ENCODE measurements around the gene TSC22D1. TPM values are rescaled to one million over a fixed set of nuclear protein-coding genes. Genes with fewer than 3 reads are reported as not detected.
"Not testable (repeated sequence)": the region's sequence is repeated elsewhere in the genome, so short reads cannot be mapped to it uniquely, and the experiment has no call there.

TSC22D1 gene
- polyA plus RNA-seq, 2 donors, result 18.5 to 48.6 TPM

DNA sequence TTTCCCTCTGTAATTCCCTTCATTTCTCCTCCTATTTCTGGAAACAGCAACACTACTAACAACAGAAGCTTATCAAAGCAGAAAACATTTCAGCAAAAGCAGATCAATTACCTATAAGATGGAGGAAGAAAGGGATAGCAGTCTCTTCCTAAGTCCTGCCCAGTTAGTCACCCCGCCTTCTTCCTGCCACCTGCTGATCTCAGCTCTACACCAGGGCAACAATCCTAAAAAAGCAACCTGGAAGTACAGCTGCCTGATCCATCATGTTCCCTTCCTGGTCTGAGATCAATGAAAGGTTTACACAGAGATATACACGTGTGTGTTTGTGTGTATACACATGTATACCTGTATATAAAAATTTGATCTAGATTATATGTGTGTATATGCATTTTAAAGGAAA, 59.4 kb downstream of the TSC22D1 start:
- no peaks in the 10 kb centered on the region for H3K4me1 ChIP-seq (ENCODE audit: control insufficient read depth in 2 of 2, insufficient read depth in 2 of 2, low read length in 1 of 2)
- H3K4me3 ChIP-seq (ENCODE audit: low read depth in 1 of 2, low read length in 2 of 2), result no peak overlapping the region
- no peak overlapping the region for H3K27ac ChIP-seq (ENCODE audit: low read depth in 2 of 2, low read length in 1 of 2)
- H3K36me3 ChIP-seq (ENCODE audit: control insufficient read depth in 2 of 2, insufficient read depth in 2 of 2, low read length in 1 of 2), result no peaks in the 10 kb centered on the region
- WGBS, 2 donors, result 62 to 70% methylated on average over 2 of the region's 2 CpGs
- H3K9me3 ChIP-seq (ENCODE audit: control insufficient read depth in 2 of 2, insufficient read depth in 1 of 2, low read depth in 1 of 2, low read length in 1 of 2), result no peaks in the 10 kb centered on the region
- H3K27me3 ChIP-seq (ENCODE audit: control insufficient read depth in 1 of 2, insufficient read depth in 2 of 2, low read length in 2 of 2), result no peaks in the 10 kb centered on the region

DNA sequence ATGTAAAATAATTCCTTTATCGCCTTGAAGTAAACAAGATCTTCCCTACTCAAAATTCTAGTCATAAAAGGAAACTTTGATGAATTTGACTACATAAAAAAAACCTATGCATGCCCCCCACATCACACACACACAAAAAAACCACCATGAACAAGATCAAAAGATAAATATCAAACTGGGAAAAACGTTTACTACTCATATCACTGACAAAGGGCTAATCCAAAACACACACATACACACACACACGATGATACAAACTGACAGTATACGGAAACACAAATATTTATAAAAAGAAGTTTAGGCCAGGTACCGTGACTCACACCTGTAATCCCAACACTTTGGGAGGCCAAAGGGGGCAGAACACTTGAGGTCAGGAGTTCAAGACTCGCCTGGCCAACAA, 61.9 kb downstream of the TSC22D1 start:
- no peaks in the 10 kb centered on the region for H3K36me3 ChIP-seq (ENCODE audit: control insufficient read depth in 2 of 2, insufficient read depth in 2 of 2, low read length in 1 of 2)
- 64 to 67% methylated on average over 6 of the region's 6 CpGs for WGBS, 2 donors

GRCh38 chr13:44509853-44510252, 66.3 kb downstream of the TSC22D1 start:
- H3K27ac ChIP-seq (ENCODE audit: low read depth in 2 of 2, low read length in 1 of 2); H3K36me3 ChIP-seq (ENCODE audit: control insufficient read depth in 2 of 2, insufficient read depth in 2 of 2, low read length in 1 of 2); H3K9me3 ChIP-seq (ENCODE audit: control insufficient read depth in 2 of 2, insufficient read depth in 1 of 2, low read depth in 1 of 2, low read length in 1 of 2); H3K27me3 ChIP-seq (ENCODE audit: control insufficient read depth in 1 of 2, insufficient read depth in 2 of 2, low read length in 2 of 2); H3K4me3 ChIP-seq (ENCODE audit: low read depth in 1 of 2, low read length in 2 of 2); H3K4me1 ChIP-seq (ENCODE audit: control insufficient read depth in 2 of 2, insufficient read depth in 2 of 2, low read length in 1 of 2): not testable (repeated sequence)
- 95 to 100% methylated on average over 6 of the region's 6 CpGs for WGBS, 2 donors

More for the DNA sequence above, 61.9 kb downstream of the TSC22D1 start:
- H3K4me1 ChIP-seq (ENCODE audit: control insufficient read depth in 2 of 2, insufficient read depth in 2 of 2, low read length in 1 of 2), result no peaks in the 10 kb centered on the region
- no peak overlapping the region for H3K4me3 ChIP-seq (ENCODE audit: low read depth in 1 of 2, low read length in 2 of 2)
- H3K9me3 ChIP-seq (ENCODE audit: control insufficient read depth in 2 of 2, insufficient read depth in 1 of 2, low read depth in 1 of 2, low read length in 1 of 2), result no peaks in the 10 kb centered on the region
- no peak overlapping the region for H3K27ac ChIP-seq (ENCODE audit: low read depth in 2 of 2, low read length in 1 of 2)
- H3K27me3 ChIP-seq (ENCODE audit: control insufficient read depth in 1 of 2, insufficient read depth in 2 of 2, low read length in 2 of 2), result no peaks in the 10 kb centered on the region

DNA sequence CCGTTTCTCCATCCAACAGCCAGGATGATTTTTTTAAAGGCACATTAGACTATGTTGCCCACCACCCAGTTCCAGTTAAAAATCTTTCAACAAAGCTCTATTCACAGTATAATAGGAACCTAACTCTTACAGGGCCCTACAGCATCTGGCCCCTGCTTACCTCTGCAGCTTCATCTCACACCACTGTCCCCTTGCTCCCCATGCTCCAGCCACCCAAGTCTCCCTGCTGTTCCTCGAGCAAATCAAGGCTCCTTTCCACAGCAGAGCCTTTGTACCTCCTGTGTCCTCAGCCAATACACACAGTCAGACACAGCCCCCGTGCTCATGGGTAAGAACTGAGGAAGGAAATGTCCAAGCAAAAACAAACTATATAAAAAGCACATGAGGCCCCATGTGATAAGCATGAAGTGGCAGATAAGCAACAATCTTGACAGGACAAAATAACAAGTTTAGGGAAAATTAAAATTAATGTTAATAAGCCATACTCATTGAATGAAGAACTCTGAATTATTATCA, 67.5 kb downstream of the TSC22D1 start:
- Histone ChIP-seq H3K27ac (ENCODE audit: low read depth in 2 of 2, low read length in 1 of 2) (no peak overlapping the region), H3K4me3 (ENCODE audit: low read depth in 1 of 2, low read length in 2 of 2) (no peak overlapping the region)
- WGBS, 2 donors, result 67 to 70% methylated on average over 3 of the region's 3 CpGs

DNA sequence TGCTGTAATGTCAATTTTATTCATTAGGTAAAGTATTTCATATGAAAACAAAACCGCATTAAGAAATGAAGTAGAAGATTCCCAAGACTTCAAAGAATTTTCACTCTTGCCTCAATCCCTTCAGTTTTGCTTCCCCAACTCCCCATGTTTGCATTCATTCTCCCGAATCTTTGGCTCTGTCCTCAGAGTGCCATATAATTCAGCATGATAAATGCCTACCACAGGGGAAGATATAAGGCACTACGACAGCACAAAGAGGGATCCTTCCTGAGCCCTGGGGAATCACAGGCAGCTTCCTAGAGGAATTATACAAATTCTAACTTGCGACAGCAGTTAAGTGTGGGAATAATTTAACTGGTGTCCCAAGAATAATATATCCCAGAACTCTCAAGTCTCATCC, 68.5 kb downstream of the TSC22D1 start:
- H3K4me3 ChIP-seq (ENCODE audit: low read depth in 1 of 2, low read length in 2 of 2), result no peak overlapping the region
- no peaks in the 10 kb centered on the region for H3K4me1 ChIP-seq (ENCODE audit: control insufficient read depth in 2 of 2, insufficient read depth in 2 of 2, low read length in 1 of 2)
- no peaks in the 10 kb centered on the region for H3K36me3 ChIP-seq (ENCODE audit: control insufficient read depth in 2 of 2, insufficient read depth in 2 of 2, low read length in 1 of 2)
- H3K27ac ChIP-seq (ENCODE audit: low read depth in 2 of 2, low read length in 1 of 2), result no peak overlapping the region
- H3K27me3 ChIP-seq (ENCODE audit: control insufficient read depth in 1 of 2, insufficient read depth in 2 of 2, low read length in 2 of 2), result no peaks in the 10 kb centered on the region
- H3K9me3 ChIP-seq (ENCODE audit: control insufficient read depth in 2 of 2, insufficient read depth in 1 of 2, low read depth in 1 of 2, low read length in 1 of 2), result no peaks in the 10 kb centered on the region
- 89 to 91% methylated on average over 4 of the region's 4 CpGs for WGBS, 2 donors

More for the DNA sequence above, 67.5 kb downstream of the TSC22D1 start:
- Histone ChIP-seq H3K4me1 (ENCODE audit: control insufficient read depth in 2 of 2, insufficient read depth in 2 of 2, low read length in 1 of 2) (no peaks in the 10 kb centered on the region), H3K9me3 (ENCODE audit: control insufficient read depth in 2 of 2, insufficient read depth in 1 of 2, low read depth in 1 of 2, low read length in 1 of 2) (no peaks in the 10 kb centered on the region), H3K27me3 (ENCODE audit: control insufficient read depth in 1 of 2, insufficient read depth in 2 of 2, low read length in 2 of 2) (no peaks in the 10 kb centered on the region), H3K36me3 (ENCODE audit: control insufficient read depth in 2 of 2, insufficient read depth in 2 of 2, low read length in 1 of 2) (no peaks in the 10 kb centered on the region)

DNA sequence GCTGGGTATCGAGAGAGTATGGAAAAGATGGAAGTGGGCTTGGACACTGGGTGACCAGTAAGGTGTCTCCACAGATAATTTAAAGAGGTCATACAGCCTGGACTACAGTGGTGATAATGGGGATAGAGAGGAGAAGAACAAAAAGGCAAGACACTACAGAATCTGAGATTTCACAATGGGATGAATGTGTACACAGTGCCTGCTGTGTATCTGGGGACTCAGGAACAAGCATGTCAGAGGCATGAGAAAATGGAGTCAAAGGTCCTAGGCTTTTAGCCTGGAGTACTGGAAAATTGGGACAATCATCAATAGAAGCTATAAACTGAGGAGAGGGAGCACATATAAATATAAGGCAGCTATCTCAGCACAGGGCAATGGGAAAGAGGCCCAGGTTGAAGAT, 69.4 kb downstream of the TSC22D1 start:
- no peak overlapping the region for H3K27ac ChIP-seq (ENCODE audit: low read depth in 2 of 2, low read length in 1 of 2)
- H3K9me3 ChIP-seq (ENCODE audit: control insufficient read depth in 2 of 2, insufficient read depth in 1 of 2, low read depth in 1 of 2, low read length in 1 of 2), result no peaks in the 10 kb centered on the region
- no peak overlapping the region for H3K4me3 ChIP-seq (ENCODE audit: low read depth in 1 of 2, low read length in 2 of 2)
- H3K4me1 ChIP-seq (ENCODE audit: control insufficient read depth in 2 of 2, insufficient read depth in 2 of 2, low read length in 1 of 2), result no peaks in the 10 kb centered on the region
- H3K27me3 ChIP-seq (ENCODE audit: control insufficient read depth in 1 of 2, insufficient read depth in 2 of 2, low read length in 2 of 2), result no peaks in the 10 kb centered on the region
- whole genome bisulfite sequencing, 2 donors, result 96 to 97% methylated on average over 1 of the region's 1 CpG
- no peaks in the 10 kb centered on the region for H3K36me3 ChIP-seq (ENCODE audit: control insufficient read depth in 2 of 2, insufficient read depth in 2 of 2, low read length in 1 of 2)

- no peaks in the 10 kb centered on the region for H3K36me3 ChIP-seq (ENCODE audit: control insufficient read depth in 2 of 2, insufficient read depth in 2 of 2, low read length in 1 of 2)
- H3K27ac ChIP-seq (ENCODE audit: low read depth in 2 of 2, low read length in 1 of 2), result no peak overlapping the region
- WGBS, 2 donors, result 97 to 98% methylated on average over 3 of the region's 3 CpGs
- no peaks in the 10 kb centered on the region for H3K9me3 ChIP-seq (ENCODE audit: control insufficient read depth in 2 of 2, insufficient read depth in 1 of 2, low read depth in 1 of 2, low read length in 1 of 2)
- no peaks in the 10 kb centered on the region for H3K4me1 ChIP-seq (ENCODE audit: control insufficient read depth in 2 of 2, insufficient read depth in 2 of 2, low read length in 1 of 2)
- no peaks in the 10 kb centered on the region for H3K27me3 ChIP-seq (ENCODE audit: control insufficient read depth in 1 of 2, insufficient read depth in 2 of 2, low read length in 2 of 2)
- no peak overlapping the region for H3K4me3 ChIP-seq (ENCODE audit: low read depth in 1 of 2, low read length in 2 of 2)
These were observed 69.9 kb downstream of the TSC22D1 start for GRCh38 chr13:44506251-44506650.

- H3K36me3 ChIP-seq (ENCODE audit: control insufficient read depth in 2 of 2, insufficient read depth in 2 of 2, low read length in 1 of 2), result no peaks in the 10 kb centered on the region
- 89 to 91% methylated on average over 4 of the region's 4 CpGs for WGBS, 2 donors
- H3K27me3 ChIP-seq (ENCODE audit: control insufficient read depth in 1 of 2, insufficient read depth in 2 of 2, low read length in 2 of 2), result no peaks in the 10 kb centered on the region
- H3K4me3 ChIP-seq (ENCODE audit: low read depth in 1 of 2, low read length in 2 of 2), result no peak overlapping the region
- H3K27ac ChIP-seq (ENCODE audit: low read depth in 2 of 2, low read length in 1 of 2), result no peak overlapping the region
- H3K4me1 ChIP-seq (ENCODE audit: control insufficient read depth in 2 of 2, insufficient read depth in 2 of 2, low read length in 1 of 2), result no peaks in the 10 kb centered on the region
- H3K9me3 ChIP-seq (ENCODE audit: control insufficient read depth in 2 of 2, insufficient read depth in 1 of 2, low read depth in 1 of 2, low read length in 1 of 2), result no peaks in the 10 kb centered on the region
These were observed 72.0 kb downstream of the TSC22D1 start for GRCh38 chr13:44504116-44504515.

GRCh38 chr13:44498969-44499368, 77.2 kb downstream of the TSC22D1 start:
- no peaks in the 10 kb centered on the region for H3K9me3 ChIP-seq (ENCODE audit: control insufficient read depth in 2 of 2, insufficient read depth in 1 of 2, low read depth in 1 of 2, low read length in 1 of 2)

DNA sequence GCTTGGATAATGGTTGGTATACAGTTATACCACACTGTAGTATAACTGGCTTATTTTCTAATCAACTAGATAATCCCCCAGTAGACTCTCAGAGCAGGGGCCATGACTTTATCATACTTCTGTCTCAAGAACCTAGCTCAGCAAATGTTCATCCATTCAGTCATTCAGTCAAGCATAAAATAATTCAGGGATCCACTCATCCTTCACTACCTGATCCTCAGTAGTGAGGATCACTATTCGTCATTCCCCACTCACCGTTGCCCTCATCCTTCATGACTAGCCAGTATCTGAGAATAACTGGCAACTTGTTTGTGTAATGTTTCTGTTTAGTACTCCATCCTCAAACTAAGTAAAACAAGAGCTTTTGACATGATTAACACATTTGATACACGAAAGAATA, 77.6 kb downstream of the TSC22D1 start:
- Histone ChIP-seq H3K9me3 (ENCODE audit: control insufficient read depth in 2 of 2, insufficient read depth in 1 of 2, low read depth in 1 of 2, low read length in 1 of 2) (no peaks in the 10 kb centered on the region), H3K36me3 (ENCODE audit: control insufficient read depth in 2 of 2, insufficient read depth in 2 of 2, low read length in 1 of 2) (peaks cover 0 to 3% of the 10 kb centered on the region in 2 donors), H3K4me1 (ENCODE audit: control insufficient read depth in 2 of 2, insufficient read depth in 2 of 2, low read length in 1 of 2) (no peaks in the 10 kb centered on the region), H3K4me3 (ENCODE audit: low read depth in 1 of 2, low read length in 2 of 2) (no peak overlapping the region), H3K27me3 (ENCODE audit: control insufficient read depth in 1 of 2, insufficient read depth in 2 of 2, low read length in 2 of 2) (no peaks in the 10 kb centered on the region), H3K27ac (ENCODE audit: low read depth in 2 of 2, low read length in 1 of 2) (no peak overlapping the region)
- WGBS, 2 donors, result 89 to 96% methylated on average over 3 of the region's 3 CpGs

More at GRCh38 chr13:44498969-44499368, 77.2 kb downstream of the TSC22D1 start:
- Histone ChIP-seq H3K4me1 (ENCODE audit: control insufficient read depth in 2 of 2, insufficient read depth in 2 of 2, low read length in 1 of 2) (no peaks in the 10 kb centered on the region), H3K27ac (ENCODE audit: low read depth in 2 of 2, low read length in 1 of 2) (no peak overlapping the region), H3K36me3 (ENCODE audit: control insufficient read depth in 2 of 2, insufficient read depth in 2 of 2, low read length in 1 of 2) (peaks cover 0 to 3% of the 10 kb centered on the region in 2 donors), H3K27me3 (ENCODE audit: control insufficient read depth in 1 of 2, insufficient read depth in 2 of 2, low read length in 2 of 2) (no peaks in the 10 kb centered on the region), H3K4me3 (ENCODE audit: low read depth in 1 of 2, low read length in 2 of 2) (no peak overlapping the region)

Data from esophagus (tissue), 2 donors.